HG03439 (cell line): ENCODE measurements around the gene CRTAC1.

Experiments used
- ATAC-seq: cut with Tn5 transposase; IDR thresholded peaks from one replicate; pipeline ENCODE4 v1.9.1; 2021; ENCODE audit warnings: mild to moderate bottlenecking, moderate library complexity; ENCODE audit not compliant: unreplicated experiment

Gene CRTAC1

GRCh38 chr10:97903128-97904017 lies 127.0 kb downstream of the CRTAC1 start:
- ATAC-seq, result no peak

- ATAC-seq, result no peak
These were observed 129.0 kb downstream of the CRTAC1 start for GRCh38 chr10:97901381-97901780.

- ATAC-seq, result no peak
These were observed 132.0 kb downstream of the CRTAC1 start for GRCh38 chr10:97898429-97898828.

GRCh38 chr10:97896756-97897358 lies 133.6 kb downstream of the CRTAC1 start:
- ATAC-seq, result no peak

- ATAC-seq, result no peak
These were observed 134.5 kb downstream of the CRTAC1 start for GRCh38 chr10:97895915-97896314.

GRCh38 chr10:97895084-97895483 lies 135.3 kb downstream of the CRTAC1 start:
- ATAC-seq, result no peak

GRCh38 chr10:97894092-97894491 lies 136.3 kb downstream of the CRTAC1 start:
- ATAC-seq, result no peak

- no peak for ATAC-seq
These were observed 137.5 kb downstream of the CRTAC1 start for GRCh38 chr10:97892939-97893338.

GRCh38 chr10:97892506-97892905 lies 137.9 kb downstream of the CRTAC1 start:
- ATAC-seq, result no peak

GRCh38 chr10:97891497-97892167 lies 138.8 kb downstream of the CRTAC1 start:
- no peak for ATAC-seq

- ATAC-seq, result no peak
These were observed 140.8 kb downstream of the CRTAC1 start for GRCh38 chr10:97889461-97890265.

- ATAC-seq, result no peak
These were observed 141.7 kb downstream of the CRTAC1 start for GRCh38 chr10:97888641-97889262.

GRCh38 chr10:97888134-97888533 lies 142.3 kb downstream of the CRTAC1 start:
- ATAC-seq, result no peak

- no peak for ATAC-seq
These were observed 143.0 kb downstream of the CRTAC1 start for GRCh38 chr10:97887399-97887798.

- ATAC-seq, result no peak
These were observed 144.1 kb downstream of the CRTAC1 start for GRCh38 chr10:97886286-97886685.

GRCh38 chr10:97883092-97883485 lies 147.3 kb downstream of the CRTAC1 start:
- ATAC-seq, result no peak

GRCh38 chr10:97882142-97883091 lies 148.0 kb downstream of the CRTAC1 start:
- no peak for ATAC-seq

GRCh38 chr10:97880109-97880508 lies 150.3 kb downstream of the CRTAC1 start:
- ATAC-seq, result no peak

- no peak for ATAC-seq
These were observed 151.2 kb downstream of the CRTAC1 start for GRCh38 chr10:97879241-97879640.
